Neuronal stem cell (in vitro differentiated cells): ENCODE measurements around the gene CYP46A1.

Experiments
- DNase-seq: peaks from one replicate; pipeline ENCODE4 v3.0.0-alpha.2; 2013; ENCODE audit warnings: low spot score
- H2AFZ ChIP-seq: one replicate; pipeline ENCODE4 v1.6.1; 2013; ENCODE audit warnings: mild to moderate bottlenecking, low read length, inconsistent platforms
- H2AK5ac ChIP-seq: 2 replicates; pipeline ENCODE4 v1.6.1; 2013; ENCODE audit warnings: low read depth, mild to moderate bottlenecking, inconsistent platforms, low read length, moderate library complexity, mixed read lengths
- H2BK120ac ChIP-seq: 2 replicates; pipeline ENCODE4 v1.6.1; 2013; ENCODE audit warnings: low read depth, mild to moderate bottlenecking, inconsistent platforms, low read length, moderate library complexity, mixed read lengths
- H2BK12ac ChIP-seq: one replicate; pipeline ENCODE4 v1.6.1; 2013; ENCODE audit warnings: low read length, inconsistent platforms
- H2BK15ac ChIP-seq: 2 replicates; pipeline ENCODE4 v1.6.1; 2013; ENCODE audit warnings: mild to moderate bottlenecking, low read length, inconsistent platforms, mixed read lengths
- H2BK5ac ChIP-seq: one replicate; pipeline ENCODE4 v1.6.1; 2013; ENCODE audit warnings: inconsistent platforms, mild to moderate bottlenecking, low read length, moderate library complexity
- H3K14ac ChIP-seq: one replicate; pipeline ENCODE4 v1.6.1; 2013; ENCODE audit warnings: low read length, inconsistent platforms
- H3K18ac ChIP-seq: 2 replicates; pipeline ENCODE4 v1.6.1; 2013; ENCODE audit warnings: low read length, inconsistent platforms
- H3K23ac ChIP-seq: 2 replicates; pipeline ENCODE4 v1.6.1; 2013; ENCODE audit warnings: low read depth, mild to moderate bottlenecking, mixed read lengths, low read length, inconsistent platforms; ENCODE audit not compliant: poor library complexity
- H3K27ac ChIP-seq: replicated peaks from 3 replicates; pipeline ENCODE4 v1.5.1; 2013; ENCODE audit warnings: low read length, inconsistent platforms
- H3K27me3 ChIP-seq, 3 experiments: 2 replicates each; pipeline ENCODE4 v1.6.1; 2013; ENCODE audit warnings: low read length in 3 of 3, mild to moderate bottlenecking in 2 of 3, inconsistent platforms in 1 of 3, low read depth in 1 of 3, mixed read lengths in 1 of 3, moderate library complexity in 1 of 3; ENCODE audit not compliant: control insufficient read depth in 3 of 3, insufficient read depth in 3 of 3
- H3K36me3 ChIP-seq, 2 donors: replicated peaks in 1 of 2; 2 replicates each; pipeline ENCODE4 v1.6.1; 2013; ENCODE audit warnings: low read length in 2 of 2; ENCODE audit not compliant: control insufficient read depth in 2 of 2, insufficient read depth in 2 of 2
- H3K4ac ChIP-seq: 2 replicates; pipeline ENCODE4 v1.6.1; 2013; ENCODE audit warnings: inconsistent platforms, mild to moderate bottlenecking, low read length, moderate library complexity
- H3K4me1 ChIP-seq, 2 donors: 1 replicate in 1 of 2; 2 replicates in 1 of 2; pipeline ENCODE4 v1.6.1; 2013; ENCODE audit warnings: low read length in 2 of 2, low read depth in 1 of 2; ENCODE audit not compliant: control insufficient read depth in 2 of 2, insufficient read depth in 1 of 2
- H3K4me2 ChIP-seq: one replicate; pipeline ENCODE4 v1.6.1; 2013; ENCODE audit warnings: mild to moderate bottlenecking, low read length, inconsistent platforms; ENCODE audit not compliant: insufficient read depth, poor library complexity, severe bottlenecking
- H3K4me3 ChIP-seq, 2 donors: 2 replicates each; pipeline ENCODE4 v1.5.1; 2013; ENCODE audit warnings: low read length in 2 of 2, mild to moderate bottlenecking in 2 of 2, inconsistent platforms in 1 of 2, moderate library complexity in 1 of 2
- H3K79me1 ChIP-seq: one replicate; pipeline ENCODE4 v1.6.1; 2013; ENCODE audit warnings: low read depth, mild to moderate bottlenecking, inconsistent platforms, low read length, moderate library complexity
- H3K9ac ChIP-seq: one replicate; pipeline ENCODE4 v1.6.1; 2013; ENCODE audit warnings: mild to moderate bottlenecking, low read depth, low read length, inconsistent platforms; ENCODE audit not compliant: poor library complexity
- H3K9me3 ChIP-seq, 2 donors: replicated peaks in 1 of 2; 2 replicates each; pipeline versions ENCODE3 to v1.6.1; 2013; ENCODE audit warnings: low read length in 2 of 2, mild to moderate bottlenecking in 2 of 2, inconsistent platforms in 1 of 2, low read depth in 1 of 2, mixed read lengths in 1 of 2, moderate library complexity in 1 of 2; ENCODE audit not compliant: control insufficient read depth in 2 of 2, insufficient read depth in 1 of 2
- H4K8ac ChIP-seq: one replicate; pipeline ENCODE4 v1.6.1; 2013; ENCODE audit warnings: low read depth, mild to moderate bottlenecking, inconsistent platforms, low read length, moderate library complexity
- H4K91ac ChIP-seq: one replicate; pipeline ENCODE4 v1.6.1; 2013; ENCODE audit warnings: low read length, low read depth, mild to moderate bottlenecking, inconsistent platforms; ENCODE audit not compliant: poor library complexity
- WGBS, 2 donors: extraction: QIAGEN DNeasy Blood & Tissue Kit; methylation state at CpG; one replicate each; pipeline ENCODE4 v1.1.7; 2013; ENCODE audit warnings: missing lambda C conversion rate in 2 of 2, mixed read lengths in 1 of 2; ENCODE audit not compliant: insufficient read length in 2 of 2, insufficient replicate concordance in 1 of 2; ENCODE audit errors: extremely low coverage in 2 of 2; 5-methylcytosine and 5-hydroxymethylcytosine counted together

Gene CYP46A1

GRCh38 chr14:99721792-99722516 lies 37.9 kb downstream of the CYP46A1 start:
- no peak overlapping the region for H3K4me3 ChIP-seq
- peak overlapping the region; percentile 2 for H2AK5ac ChIP-seq
- no peak overlapping the region for H3K4me2 ChIP-seq
- no peak for DNase-seq
- H2BK5ac ChIP-seq = no peak overlapping the region
- H3K9me3 ChIP-seq = no peaks in the 10 kb centered on the region
- no peak overlapping the region for H3K9ac ChIP-seq
- H2BK15ac ChIP-seq = no peak overlapping the region
- no peaks in the 10 kb centered on the region for H3K27me3 ChIP-seq
- no CpG with 5 or more reads among the region's 12 CpGs for WGBS, 2 donors
- H4K91ac ChIP-seq = no peak overlapping the region
- no peak overlapping the region for H2BK120ac ChIP-seq
- H3K14ac ChIP-seq = no peak overlapping the region
- H3K18ac ChIP-seq = no peak overlapping the region
- peaks cover 0 to 5% of the 10 kb centered on the region in 2 donors for H3K4me1 ChIP-seq
- no peaks in the 10 kb centered on the region for H3K79me1 ChIP-seq
- peak overlapping the region; percentile 17 for H3K23ac ChIP-seq
- H4K8ac ChIP-seq = no peak overlapping the region
- no peak overlapping the region for H3K27ac ChIP-seq
- no peak overlapping the region for H3K4ac ChIP-seq
- H2AFZ ChIP-seq = no peak overlapping the region
- no peaks in the 10 kb centered on the region for H3K36me3 ChIP-seq
- H2BK12ac ChIP-seq = peak overlapping the region; percentile 3

DNA sequence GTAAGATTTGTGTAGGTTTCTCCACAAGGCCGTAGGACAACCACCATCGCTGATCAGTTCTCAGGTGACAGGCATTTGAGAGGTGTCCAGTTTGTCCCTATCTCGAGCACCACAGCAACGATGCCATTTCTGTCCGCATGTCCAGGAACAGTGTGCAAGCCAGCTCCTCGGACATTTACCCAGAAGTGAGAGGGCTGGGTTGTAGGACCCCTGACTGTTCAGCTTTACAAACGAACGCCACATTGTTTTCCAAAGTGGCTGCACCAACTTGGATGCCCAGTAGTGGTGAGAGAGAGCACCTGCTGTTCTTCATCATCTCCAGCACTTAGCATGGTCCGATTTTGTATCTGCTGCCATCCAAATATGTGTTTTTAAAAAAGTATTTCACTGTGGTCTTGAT lies 38.6 kb downstream of the CYP46A1 start:
- WGBS, 2 donors = no CpG with 5 or more reads among the region's 9 CpGs
- H3K23ac ChIP-seq = no peak overlapping the region
- no peak overlapping the region for H2BK12ac ChIP-seq
- H3K18ac ChIP-seq = no peak overlapping the region
- no peak overlapping the region for H2BK120ac ChIP-seq
- H3K27ac ChIP-seq = no peak overlapping the region
- no peak overlapping the region for H2AFZ ChIP-seq
- DNase-seq = no peak
- H3K9ac ChIP-seq = no peak overlapping the region
- peaks cover 0 to 5% of the 10 kb centered on the region in 2 donors for H3K4me1 ChIP-seq
- H3K9me3 ChIP-seq = no peaks in the 10 kb centered on the region
- H2BK5ac ChIP-seq = no peak overlapping the region
- no peaks in the 10 kb centered on the region for H3K36me3 ChIP-seq
- H3K4me2 ChIP-seq = no peak overlapping the region
- H3K79me1 ChIP-seq = peaks cover 3% of the 10 kb centered on the region
- H3K4ac ChIP-seq = no peak overlapping the region
- H3K14ac ChIP-seq = no peak overlapping the region
- no peak overlapping the region for H2AK5ac ChIP-seq
- no peak overlapping the region for H4K91ac ChIP-seq
- H2BK15ac ChIP-seq = no peak overlapping the region
- no peaks in the 10 kb centered on the region for H3K27me3 ChIP-seq
- no peak overlapping the region for H4K8ac ChIP-seq
- no peak overlapping the region for H3K4me3 ChIP-seq

- H3K14ac ChIP-seq = peak overlapping the region; percentile 32
- no peak overlapping the region for H4K91ac ChIP-seq
- H3K27ac ChIP-seq = no peak overlapping the region
- H3K4me3 ChIP-seq = no peak overlapping the region
- no peak overlapping the region for H4K8ac ChIP-seq
- no CpG with 5 or more reads among the region's 5 CpGs for WGBS, 2 donors
- H3K9ac ChIP-seq = no peak overlapping the region
- no peak overlapping the region for H2BK5ac ChIP-seq
- H3K27me3 ChIP-seq = no peaks in the 10 kb centered on the region
- H3K4me2 ChIP-seq = no peak overlapping the region
- H3K4me1 ChIP-seq = peaks cover 0 to 5% of the 10 kb centered on the region in 2 donors
- H3K9me3 ChIP-seq = no peaks in the 10 kb centered on the region
- no peak overlapping the region for H2BK15ac ChIP-seq
- DNase-seq = no peak
- H2BK12ac ChIP-seq = peak overlapping the region; percentile 98
- no peak overlapping the region for H2BK120ac ChIP-seq
- peak overlapping the region; percentile 57 for H3K18ac ChIP-seq
- peak overlapping the region; percentile 76 for H3K23ac ChIP-seq
- H2AFZ ChIP-seq = no peak overlapping the region
- no peaks in the 10 kb centered on the region for H3K36me3 ChIP-seq
- H2AK5ac ChIP-seq = peak overlapping the region; percentile 73
- H3K79me1 ChIP-seq = peaks cover 3% of the 10 kb centered on the region
- no peak overlapping the region for H3K4ac ChIP-seq
Measured at GRCh38 chr14:99724196-99724891, 40.2 kb downstream of the CYP46A1 start.
